ENCODE data around the gene SLC9C1. TPM values are rescaled to one million over a fixed set of nuclear protein-coding genes. Genes with fewer than 3 reads are reported as not detected.

Gene SLC9C1
- total RNA-seq, 2 experiments from 2014 or later: not detected

DNA sequence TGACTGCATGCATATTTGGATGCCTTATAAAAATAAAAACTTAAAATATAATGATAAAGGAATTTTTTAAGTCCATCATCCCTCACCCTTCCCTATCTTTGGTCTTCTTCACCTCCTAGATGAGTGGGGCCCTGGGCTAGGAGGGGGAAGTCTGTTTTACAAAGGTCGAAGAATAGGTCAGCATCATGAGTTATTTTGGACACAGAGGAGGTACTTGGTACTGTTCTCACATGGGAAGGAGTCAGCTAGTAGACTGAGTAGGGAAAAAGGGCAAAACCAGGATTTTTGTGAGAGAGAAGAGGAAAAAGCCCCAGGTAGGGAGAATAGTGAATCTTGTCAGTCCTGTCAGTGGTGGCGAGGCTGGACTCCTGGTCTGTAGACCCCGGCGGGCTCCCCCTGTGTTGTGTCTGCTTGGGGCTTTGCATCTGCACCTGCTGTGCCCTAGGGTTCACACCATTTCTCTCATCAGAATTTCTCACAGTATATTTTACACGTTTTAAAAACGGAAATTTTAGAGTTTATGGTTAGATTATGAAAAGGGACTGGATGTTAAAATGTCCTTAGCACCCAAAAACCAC, 178.1 kb downstream of the SLC9C1 start:
- DNase-seq (no peak), ATAC-seq (no peak)
- TF ChIP-seq CTCF (IDR thresholded peaks at IDR 0.05): no peak
- Mint-ChIP-seq H3K4me3 (no peak overlapping the region), H3K27me3 (no peaks in the 10 kb centered on the region), H3K36me3 (ENCODE audit: low read depth) (peaks cover 2% of the 10 kb centered on the region), H3K27ac (no peak overlapping the region), H3K9me3 (no peaks in the 10 kb centered on the region), H3K4me1 (ENCODE audit: low read depth) (peaks cover 38% of the 10 kb centered on the region)
- POLR2A ChIA-PET: no interaction called here
- CTCF ChIA-PET: interaction anchor here (0.6 to 1.5 kb wide), 2 partner anchors 21 to 178 kb away, joined by 3 read pairs; partner anchors contain the start of gene SLC9C1
- intact Hi-C loops (cut with micrococcal nuclease): no loop called here

GRCh38 chr3:112115161-112115739, 178.8 kb downstream of the SLC9C1 start:
- DNase-seq (peak; percentile 38), ATAC-seq (peak; percentile 43)
- Mint-ChIP-seq H3K4me3 (no peak overlapping the region), H3K27me3 (no peaks in the 10 kb centered on the region), H3K27ac (peak overlapping the region; percentile 21), H3K4me1 (ENCODE audit: low read depth) (peaks cover 34% of the 10 kb centered on the region), H3K36me3 (ENCODE audit: low read depth) (peaks cover 2% of the 10 kb centered on the region), H3K9me3 (no peaks in the 10 kb centered on the region)
- CTCF ChIA-PET: interaction anchor here (0.6 to 1.5 kb wide), 2 partner anchors 22 to 178 kb away, joined by 3 read pairs; partner anchors contain the start of gene SLC9C1
- POLR2A ChIA-PET: no interaction called here
- TF ChIP-seq CTCF (IDR thresholded peaks at IDR 0.05): no peak
- intact Hi-C loops (cut with micrococcal nuclease): no loop called here

- ChIA-PET POLR2A (interaction anchor here (1.0 kb wide), 1 partner anchor 23 kb away, joined by 3 read pairs; no protein-coding TSS in a partner anchor), CTCF (interaction anchor here (1.0 to 1.5 kb wide), 2 partner anchors 23 to 179 kb away, joined by 3 read pairs; partner anchors contain the start of gene SLC9C1)
- Mint-ChIP-seq H3K27ac (peak overlapping the region; percentile 21), H3K36me3 (ENCODE audit: low read depth) (peaks cover 2% of the 10 kb centered on the region), H3K27me3 (no peaks in the 10 kb centered on the region), H3K4me3 (no peak overlapping the region), H3K4me1 (ENCODE audit: low read depth) (peaks cover 28% of the 10 kb centered on the region), H3K9me3 (no peaks in the 10 kb centered on the region)
- intact Hi-C loops (cut with micrococcal nuclease): loop anchor here (5.0 kb wide), 1 partner anchor 403 kb away; no protein-coding TSS in a partner anchor
- TF ChIP-seq CTCF (IDR thresholded peaks at IDR 0.05): no peak
- ATAC-seq: no peak
- DNase-seq: no peak
These were observed 179.3 kb downstream of the SLC9C1 start for GRCh38 chr3:112114576-112115160.

GRCh38 chr3:112111785-112112402, 182.1 kb downstream of the SLC9C1 start:
- Mint-ChIP-seq H3K36me3 (ENCODE audit: low read depth) (peaks cover 2% of the 10 kb centered on the region), H3K4me1 (ENCODE audit: low read depth) (peaks cover 14% of the 10 kb centered on the region), H3K27ac (no peak overlapping the region), H3K4me3 (no peak overlapping the region), H3K9me3 (no peaks in the 10 kb centered on the region), H3K27me3 (no peaks in the 10 kb centered on the region)
- intact Hi-C loops (cut with micrococcal nuclease): loop anchor here (5.0 kb wide), 1 partner anchor 405 kb away; no protein-coding TSS in a partner anchor
- POLR2A ChIA-PET: no interaction called here
- peak; percentile 83 for TF ChIP-seq CTCF (IDR thresholded peaks at IDR 0.05)
- ATAC-seq (peak; percentile 91), DNase-seq (peak; percentile 73)
- CTCF ChIA-PET: interaction anchor here (0.6 to 2.6 kb wide), 67 partner anchors 9 to 443 kb away, joined by 3 to 39 read pairs (median 4); partner anchors contain the start of genes BTLA, GCSAM and SLC9C1

All from activated CD8-positive, alpha-beta T cell treated with anti-CD3 and anti-CD28 coated beads for 36 hours (primary cell).